Medulla oblongata (tissue), 1 donor: ENCODE results near the gene RIN1.
"Not testable (repeated sequence)": the region's sequence is repeated elsewhere in the genome, so short reads cannot be mapped to it uniquely, and the experiment has no call there.

ENCODE experiments used
- DNase-seq: peaks from one replicate; pipeline ENCODE4 v3.0.0-alpha.2; 2015; ENCODE audit errors: extremely low spot score

RIN1 gene

GRCh38 chr11:66336234-66337102 is at the start of gene RIN1:
TSS of gene RIN1 (minus strand) at chr11:66336434. CDS start at chr11:66336402, 32 bp downstream.
- peak; percentile 23 for DNase-seq

- not testable (repeated sequence) for DNase-seq
Measured at GRCh38 chr11:66384316-66384715, 48.1 kb upstream of the RIN1 start.

GRCh38 chr11:66380264-66380663 is 44.0 kb upstream of the RIN1 start:
- DNase-seq, result not testable (repeated sequence)

- not testable (repeated sequence) for DNase-seq
Measured at GRCh38 chr11:66373690-66374287, 37.6 kb upstream of the RIN1 start.

GRCh38 chr11:66373265-66373664 is 37.0 kb upstream of the RIN1 start:
- DNase-seq, result peak; percentile 70

- no peak for DNase-seq
Measured at GRCh38 chr11:66371627-66372415, 35.6 kb upstream of the RIN1 start, which contains the start of gene SLC29A2. TSS of gene SLC29A2 (minus strand) at chr11:66371760. CDS start at chr11:66371591, 169 bp downstream.

- DNase-seq, result no peak
Measured at GRCh38 chr11:66369073-66369894, 33.0 kb upstream of the RIN1 start.

- no peak for DNase-seq
Measured at GRCh38 chr11:66368484-66368883, 32.2 kb upstream of the RIN1 start.

GRCh38 chr11:66367561-66368312 is 31.5 kb upstream of the RIN1 start:
- no peak for DNase-seq

- DNase-seq, result no peak
Measured at GRCh38 chr11:66366844-66367477, 30.7 kb upstream of the RIN1 start.

GRCh38 chr11:66365711-66366619 is 29.7 kb upstream of the RIN1 start:
- no peak for DNase-seq

GRCh38 chr11:66365166-66365565 is 28.9 kb upstream of the RIN1 start:
- no peak for DNase-seq

GRCh38 chr11:66363805-66364535 is 27.7 kb upstream of the RIN1 start:
- no peak for DNase-seq

GRCh38 chr11:66363187-66363601 is 27.0 kb upstream of the RIN1 start:
- no peak for DNase-seq

- DNase-seq, result no peak
Measured at GRCh38 chr11:66362481-66363147, 26.4 kb upstream of the RIN1 start.

GRCh38 chr11:66361502-66361941 is 25.3 kb upstream of the RIN1 start:
- DNase-seq, result no peak

- no peak for DNase-seq
Measured at GRCh38 chr11:66360406-66361073, 24.3 kb upstream of the RIN1 start.
